Keratinocyte (primary cell): ENCODE data around the gene SLC38A3. TPM values are rescaled to one million over a fixed set of nuclear protein-coding genes. Genes with fewer than 3 reads are reported as not detected.

ENCODE experiments used
- DNase-seq: peaks from one replicate; pipeline ENCODE4 v3.0.0-alpha.2; 2011; ENCODE audit warnings: low read depth, missing footprints, low spot score
- FAIRE-seq: peaks from 2 replicates; lab custom pipeline; 2011; peaks lifted over from hg19 to GRCh38; lab: Jason Lieb, UNC
- H2AFZ ChIP-seq: 2 replicates; pipeline ENCODE4 v1.6.0; 2012; ENCODE audit warnings: low read length, control low read depth, inconsistent platforms; ENCODE audit not compliant: control insufficient read depth
- H3K27ac ChIP-seq: 2 replicates; pipeline ENCODE4 v1.5.1; 2011; ENCODE audit warnings: low read length; ENCODE audit not compliant: control insufficient read depth, insufficient read depth
- H3K27me3 ChIP-seq: 3 replicates; pipeline ENCODE4 v1.6.0; 2011; ENCODE audit warnings: low read length; ENCODE audit not compliant: control insufficient read depth, insufficient read depth; ENCODE audit errors: extremely low read depth
- H3K36me3 ChIP-seq, 2 experiments: 2 replicates in 1 of 2; 3 replicates in 1 of 2; pipeline ENCODE4 v1.5.1; 2011; ENCODE audit warnings: low read length in 2 of 2, mild to moderate bottlenecking in 1 of 2; ENCODE audit not compliant: control insufficient read depth in 2 of 2, insufficient read depth in 2 of 2; ENCODE audit errors: extremely low read depth in 1 of 2
- H3K4me1 ChIP-seq: 3 replicates; pipeline ENCODE4 v1.5.1; 2011; ENCODE audit warnings: low read length; ENCODE audit not compliant: control insufficient read depth, insufficient read depth; ENCODE audit errors: extremely low read depth
- H3K4me2 ChIP-seq: 3 replicates; pipeline ENCODE4 v1.6.0; 2011; ENCODE audit warnings: low read depth, low read length; ENCODE audit not compliant: control insufficient read depth, insufficient read depth; ENCODE audit errors: extremely low read depth
- H3K4me3 ChIP-seq, 3 experiments: fragments of 200-600 bp in 1 of 3; sonication (generic) in 1 of 3; 2 replicates in 2 of 3; 3 replicates in 1 of 3; pipeline ENCODE4 v1.5.1; 2011 to 2016; ENCODE audit warnings: low read length in 3 of 3, mild to moderate bottlenecking in 3 of 3, control low read depth in 2 of 3, inconsistent platforms in 1 of 3, low read depth in 1 of 3, mixed read lengths in 1 of 3, mixed run types in 1 of 3, moderate library complexity in 1 of 3; ENCODE audit not compliant: control insufficient read depth in 2 of 3, insufficient read depth in 2 of 3; ENCODE audit errors: extremely low read depth in 1 of 3
- H3K79me2 ChIP-seq: 2 replicates; pipeline ENCODE4 v1.6.0; 2012; ENCODE audit warnings: low read length; ENCODE audit not compliant: control insufficient read depth, insufficient read depth
- H3K9ac ChIP-seq: 3 replicates; pipeline ENCODE4 v1.6.0; 2011; ENCODE audit warnings: low read length; ENCODE audit not compliant: control insufficient read depth, insufficient read depth; ENCODE audit errors: extremely low read depth
- H3K9me1 ChIP-seq: 3 replicates; pipeline ENCODE4 v1.6.0; 2011; ENCODE audit warnings: low read length; ENCODE audit not compliant: control insufficient read depth, insufficient read depth; ENCODE audit errors: extremely low read depth
- H3K9me3 ChIP-seq: 2 replicates; pipeline ENCODE4 v1.5.1; 2012; ENCODE audit warnings: low read depth, low read length; ENCODE audit not compliant: control insufficient read depth
- H4K20me1 ChIP-seq: 3 replicates; pipeline ENCODE4 v1.6.0; 2011; ENCODE audit warnings: low read length; ENCODE audit not compliant: control insufficient read depth, insufficient read depth; ENCODE audit errors: extremely low read depth
- CTCF ChIP-seq, 3 experiments: IDR thresholded peaks in 1 of 3; conservative IDR thresholded peaks in 1 of 3; optimal IDR thresholded peaks in 1 of 3; 2 replicates in 2 of 3; 3 replicates in 1 of 3; pipeline versions ENCODE3 to v1.5.1; 2011; ENCODE audit warnings: low read length in 3 of 3, mild to moderate bottlenecking in 3 of 3, moderate library complexity in 2 of 3, control low read depth in 1 of 3, inconsistent platforms in 1 of 3; ENCODE audit not compliant: insufficient read depth in 2 of 3; ENCODE audit errors: extremely low read depth in 1 of 3
- EZH2 ChIP-seq: IDR thresholded peaks from one replicate; pipeline ENCODE4 v1.6.1; 2012; ENCODE audit warnings: inconsistent platforms, mild to moderate bottlenecking, low read length, moderate library complexity
- dilution Hi-C: fragments of 300-500 bp; cut with MboI; formaldehyde crosslinking; loops from one replicate; pipeline ENCODE4 v1.7.0; 2020; ENCODE audit warnings: low sequenced_read_pairs; ENCODE audit not compliant: extremely low pct_ligation_motif_present
- polyA plus RNA-seq, 5 experiments: library from polyadenylated mRNA; depleted of rRNA in 3 of 5; stranded (reverse) in 3 of 5; stranded (forward) in 1 of 5; unstranded in 1 of 5; fragments of >200 nt; gene quantifications; 1 replicate in 1 of 5; 2 replicates in 3 of 5; 3 replicates in 1 of 5; pipeline versions ENCODE4 v1.2.1 to v1.2.3, GENCODE V29; 2011 to 2012; ENCODE audit warnings: missing spikeins in 2 of 5, low read depth in 1 of 5, low replicate concordance in 1 of 5

The SLC38A3 gene
- polyA plus RNA-seq, 1 donor (not counting 4 experiments of a cell fraction or from before 2014, with no cell fraction given): not detected

- no peak for DNase-seq
- Histone ChIP-seq H3K79me2 (peaks cover 32% of the 10 kb centered on the region), H3K9me1 (peaks cover 3% of the 10 kb centered on the region), H3K4me1 (peaks cover 36% of the 10 kb centered on the region), H2AFZ (no peak overlapping the region), H3K4me2 (peak overlapping the region; percentile 7), H3K9me3 (no peaks in the 10 kb centered on the region), H3K36me3 (peaks cover 26 to 43% of the 10 kb centered on the region in 2 experiments), H3K4me3 (no peak overlapping the region), H3K9ac (peak overlapping the region; percentile 46), H3K27me3 (no peaks in the 10 kb centered on the region), H4K20me1 (peaks cover 9% of the 10 kb centered on the region), H3K27ac (peak overlapping the region; percentile 71)
- dilution Hi-C loops: no loop called here
- peak; percentile 67 for FAIRE-seq
- no peak for TF ChIP-seq EZH2
- no peak for TF ChIP-seq CTCF (optimal IDR thresholded peaks at IDR 0.05 in 1 of 3, IDR thresholded peaks at IDR 0.05 in 1 of 3, conservative IDR thresholded peaks at IDR 0.05 in 1 of 3; ENCODE audit: extremely low read depth in 1 of 3, insufficient read depth in 2 of 3, low read length in 3 of 3)
These were observed 49.6 kb downstream of the SLC38A3 start for GRCh38 chr3:50254577-50255250.

- FAIRE-seq (peak; percentile 63), DNase-seq (no peak)
- peak overlapping the region; percentile 46 for H3K9ac ChIP-seq
- no peak overlapping the region for H2AFZ ChIP-seq
- peak overlapping the region; percentile 71 for H3K27ac ChIP-seq
- H4K20me1 ChIP-seq: peaks cover 9% of the 10 kb centered on the region
- no peaks in the 10 kb centered on the region for H3K27me3 ChIP-seq
- H3K4me3 ChIP-seq: no peak overlapping the region
- dilution Hi-C loops: no loop called here
- H3K79me2 ChIP-seq: peaks cover 27% of the 10 kb centered on the region
- H3K36me3 ChIP-seq: peaks cover 26 to 38% of the 10 kb centered on the region in 2 experiments
- peaks cover 3% of the 10 kb centered on the region for H3K9me1 ChIP-seq
- no peak for TF ChIP-seq EZH2
- no peaks in the 10 kb centered on the region for H3K9me3 ChIP-seq
- H3K4me2 ChIP-seq: peak overlapping the region; percentile 7
- peaks cover 38% of the 10 kb centered on the region for H3K4me1 ChIP-seq
These were observed 50.2 kb downstream of the SLC38A3 start for GRCh38 chr3:50255251-50255615.
